CD14-positive monocyte (primary cell): ENCODE measurements around the gene IWS1. TPM values are rescaled to one million over a fixed set of nuclear protein-coding genes. Genes with fewer than 3 reads are reported as not detected.

ENCODE experiments used
- DNase-seq, 3 donors: peaks; one replicate each; pipeline ENCODE4 v3.0.0-alpha.2; 2011 to 2022
- H2AFZ ChIP-seq: 2 replicates; pipeline ENCODE4 v1.6.0; 2012; ENCODE audit warnings: mild to moderate bottlenecking, low read depth, low read length, inconsistent platforms; ENCODE audit not compliant: insufficient read depth, poor library complexity, severe bottlenecking
- H3K27ac ChIP-seq, 2 donors: 1 replicate in 1 of 2; 2 replicates in 1 of 2; pipeline ENCODE4 v1.5.1; 2012 to 2013; ENCODE audit warnings: low read length in 2 of 2, control low read depth in 1 of 2, inconsistent platforms in 1 of 2, low read depth in 1 of 2, mild to moderate bottlenecking in 1 of 2
- H3K27me3 ChIP-seq, 2 donors: one replicate each; pipeline versions ENCODE4 v1.6.0 to v1.6.1; 2011 to 2013; ENCODE audit warnings: low read length in 2 of 2; ENCODE audit not compliant: control insufficient read depth in 2 of 2, insufficient read depth in 2 of 2
- H3K36me3 ChIP-seq, 2 donors: replicated peaks in 1 of 2; 1 replicate in 1 of 2; 2 replicates in 1 of 2; pipeline versions ENCODE4 v1.5.1 to v1.6.1; 2012 to 2013; ENCODE audit warnings: low read length in 2 of 2, control low read depth in 1 of 2, inconsistent platforms in 1 of 2, mild to moderate bottlenecking in 1 of 2; ENCODE audit not compliant: insufficient read depth in 2 of 2, control insufficient read depth in 1 of 2
- H3K4me1 ChIP-seq, 2 donors: 1 replicate in 1 of 2; 2 replicates in 1 of 2; pipeline versions ENCODE4 v1.5.1 to v1.6.1; 2012 to 2013; ENCODE audit warnings: low read length in 2 of 2, control low read depth in 1 of 2, inconsistent platforms in 1 of 2, mild to moderate bottlenecking in 1 of 2, moderate library complexity in 1 of 2; ENCODE audit not compliant: insufficient read depth in 2 of 2, control insufficient read depth in 1 of 2
- H3K4me2 ChIP-seq: replicated peaks from 2 replicates; pipeline ENCODE3; 2012; ENCODE audit warnings: low read length, moderate library complexity, mild to moderate bottlenecking; ENCODE audit not compliant: poor library complexity, severe bottlenecking; ENCODE audit errors: extremely low read depth
- H3K4me3 ChIP-seq, 3 experiments: fragments of 200-600 bp in 1 of 3; sonication (generic) in 1 of 3; replicated peaks in 1 of 3; 1 replicate in 2 of 3; 2 replicates in 1 of 3; pipeline ENCODE4 v1.5.1; 2011 to 2013; ENCODE audit warnings: low read length in 3 of 3, mild to moderate bottlenecking in 3 of 3, control low read depth in 2 of 3, low read depth in 2 of 3, inconsistent platforms in 1 of 3, moderate library complexity in 1 of 3
- H3K79me2 ChIP-seq: 2 replicates; pipeline ENCODE4 v1.6.0; 2012; ENCODE audit warnings: mild to moderate bottlenecking, control low read depth, inconsistent platforms, low read length, moderate library complexity; ENCODE audit not compliant: insufficient read depth
- H3K9ac ChIP-seq: 2 replicates; pipeline ENCODE4 v1.6.0; 2017; ENCODE audit warnings: low read length, mild to moderate bottlenecking; ENCODE audit not compliant: insufficient read depth, poor library complexity, severe bottlenecking
- H3K9me3 ChIP-seq, 2 donors: replicated peaks in 1 of 2; 1 replicate in 1 of 2; 2 replicates in 1 of 2; pipeline versions ENCODE4 v1.5.1 to v1.6.1; 2012 to 2013; ENCODE audit warnings: low read length in 2 of 2, control low read depth in 1 of 2; ENCODE audit not compliant: control insufficient read depth in 1 of 2, insufficient read depth in 1 of 2
- H4K20me1 ChIP-seq: 2 replicates; pipeline ENCODE4 v1.6.0; 2012; ENCODE audit warnings: mild to moderate bottlenecking, low read length, control low read depth, moderate library complexity; ENCODE audit not compliant: insufficient read depth
- H3K27ac Mint-ChIP-seq, 7 donors: one replicate each; pipeline ENCODE4 v1.8.0; 2020; ENCODE audit warnings: mild to moderate bottlenecking in 7 of 7, mixed read lengths in 7 of 7, moderate library complexity in 6 of 7, inconsistent platforms in 2 of 7
- H3K27me3 Mint-ChIP-seq, 3 donors: one replicate each; pipeline ENCODE4 v1.8.0; 2021 to 2022; ENCODE audit warnings: low read depth in 3 of 3, mild to moderate bottlenecking in 3 of 3, mixed read lengths in 3 of 3, moderate library complexity in 3 of 3, inconsistent platforms in 1 of 3
- H3K36me3 Mint-ChIP-seq, 2 donors: one replicate each; pipeline ENCODE4 v1.8.0; 2020; ENCODE audit warnings: mixed read lengths in 2 of 2, inconsistent platforms in 1 of 2, mild to moderate bottlenecking in 1 of 2
- H3K4me1 Mint-ChIP-seq: one replicate; pipeline ENCODE4 v1.8.0; 2020; ENCODE audit warnings: mild to moderate bottlenecking, mixed read lengths
- H3K4me3 Mint-ChIP-seq, 2 donors: one replicate each; pipeline ENCODE4 v1.8.0; 2020; ENCODE audit warnings: mild to moderate bottlenecking in 2 of 2, mixed read lengths in 2 of 2, moderate library complexity in 1 of 2
- H3K9me3 Mint-ChIP-seq, 7 donors: one replicate each; pipeline ENCODE4 v1.8.0; 2020 to 2022; ENCODE audit warnings: mixed read lengths in 7 of 7, mild to moderate bottlenecking in 6 of 7, moderate library complexity in 6 of 7, inconsistent platforms in 2 of 7
- WGBS: methylation state at CpG from one replicate; pipeline ENCODE4 v1.1.5; 2013; ENCODE audit warnings: missing lambda C conversion rate; ENCODE audit not compliant: insufficient coverage; 5-methylcytosine and 5-hydroxymethylcytosine counted together
- intact Hi-C, 2 donors: fragments of 100-400 bp; cut with micrococcal nuclease; formaldehyde crosslinking; loops; one replicate each; pipeline versions ENCODE4 v1.15.0 to v1.15.1; 2023
- polyA plus RNA-seq, 3 donors: library from polyadenylated mRNA; depleted of rRNA in 1 of 3; unstranded in 2 of 3; stranded (reverse) in 1 of 3; fragments of 300-500 nt in 2 of 3; fragments of >200 nt in 1 of 3; fragmentation: Illumina TruSeq in 2 of 3; gene quantifications; 1 replicate in 2 of 3; 2 replicates in 1 of 3; pipeline ENCODE4 v1.2.3, GENCODE V29; 2012 to 2021
- TF ChIP-seq, protein P1 (sequence below): fragments of 200-600 bp; IDR thresholded peaks from one replicate; pipeline ENCODE4 v1.8.0; 2022; ENCODE audit warnings: antibody characterized with exemption, mild to moderate bottlenecking

Gene IWS1
- polyA plus RNA-seq, 3 donors = 7.9 to 21.3 (median 15.6) TPM

DNA sequence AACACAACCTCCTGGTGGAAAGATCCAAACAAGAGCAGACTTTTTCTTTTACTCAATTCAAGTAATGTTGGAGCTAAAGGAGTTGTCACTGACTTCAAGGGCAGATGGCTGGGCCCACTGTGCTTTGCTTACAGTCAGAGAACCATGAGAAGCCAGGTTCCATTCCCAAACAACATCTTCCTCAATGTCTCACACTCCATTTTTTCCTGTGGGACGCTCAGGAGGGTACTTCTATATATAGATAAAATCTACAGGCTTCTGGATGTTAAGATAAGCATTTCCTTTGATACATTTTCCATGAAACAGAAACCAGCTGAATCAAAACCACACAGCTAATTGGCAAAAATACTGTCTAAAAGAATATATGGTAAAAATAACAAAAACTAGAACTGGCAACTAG lies 14.4 kb downstream of the IWS1 start:
- H4K20me1 ChIP-seq = peaks cover 100% of the 10 kb centered on the region
- H3K4me3 Mint-ChIP-seq = no peak overlapping the region
- H3K27ac Mint-ChIP-seq = peak overlapping the region in 1 of 7 donors; percentile 4
- peaks cover 5 to 13% of the 10 kb centered on the region in 2 donors for H3K4me1 ChIP-seq
- H3K9ac ChIP-seq = no peak overlapping the region
- H3K36me3 Mint-ChIP-seq = peaks cover 38 to 56% of the 10 kb centered on the region in 2 donors
- no peak for DNase-seq
- no peak overlapping the region for H3K4me2 ChIP-seq
- peaks cover 40 to 75% of the 10 kb centered on the region in 2 donors for H3K36me3 ChIP-seq
- H3K4me1 Mint-ChIP-seq = peaks cover 17% of the 10 kb centered on the region
- H3K27me3 Mint-ChIP-seq = peaks cover 0 to 6% (median 0%) of the 10 kb centered on the region in 3 donors
- H3K79me2 ChIP-seq = peaks cover 100% of the 10 kb centered on the region
- TF ChIP-seq, protein P1, sequence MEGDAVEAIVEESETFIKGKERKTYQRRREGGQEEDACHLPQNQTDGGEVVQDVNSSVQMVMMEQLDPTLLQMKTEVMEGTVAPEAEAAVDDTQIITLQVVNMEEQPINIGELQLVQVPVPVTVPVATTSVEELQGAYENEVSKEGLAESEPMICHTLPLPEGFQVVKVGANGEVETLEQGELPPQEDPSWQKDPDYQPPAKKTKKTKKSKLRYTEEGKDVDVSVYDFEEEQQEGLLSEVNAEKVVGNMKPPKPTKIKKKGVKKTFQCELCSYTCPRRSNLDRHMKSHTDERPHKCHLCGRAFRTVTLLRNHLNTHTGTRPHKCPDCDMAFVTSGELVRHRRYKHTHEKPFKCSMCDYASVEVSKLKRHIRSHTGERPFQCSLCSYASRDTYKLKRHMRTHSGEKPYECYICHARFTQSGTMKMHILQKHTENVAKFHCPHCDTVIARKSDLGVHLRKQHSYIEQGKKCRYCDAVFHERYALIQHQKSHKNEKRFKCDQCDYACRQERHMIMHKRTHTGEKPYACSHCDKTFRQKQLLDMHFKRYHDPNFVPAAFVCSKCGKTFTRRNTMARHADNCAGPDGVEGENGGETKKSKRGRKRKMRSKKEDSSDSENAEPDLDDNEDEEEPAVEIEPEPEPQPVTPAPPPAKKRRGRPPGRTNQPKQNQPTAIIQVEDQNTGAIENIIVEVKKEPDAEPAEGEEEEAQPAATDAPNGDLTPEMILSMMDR = no peak
- H3K9me3 ChIP-seq = no peaks in the 10 kb centered on the region
- no peaks in the 10 kb centered on the region for H3K27me3 ChIP-seq
- no peak overlapping the region for H3K4me3 ChIP-seq
- H3K27ac ChIP-seq = peak overlapping the region in 1 of 2 donors; percentile 55
- intact Hi-C loops = no loop called here
- H2AFZ ChIP-seq = no peak overlapping the region
- H3K9me3 Mint-ChIP-seq = no peaks in the 10 kb centered on the region
- WGBS = no CpG with 5 or more reads among the region's 1 CpG

DNA sequence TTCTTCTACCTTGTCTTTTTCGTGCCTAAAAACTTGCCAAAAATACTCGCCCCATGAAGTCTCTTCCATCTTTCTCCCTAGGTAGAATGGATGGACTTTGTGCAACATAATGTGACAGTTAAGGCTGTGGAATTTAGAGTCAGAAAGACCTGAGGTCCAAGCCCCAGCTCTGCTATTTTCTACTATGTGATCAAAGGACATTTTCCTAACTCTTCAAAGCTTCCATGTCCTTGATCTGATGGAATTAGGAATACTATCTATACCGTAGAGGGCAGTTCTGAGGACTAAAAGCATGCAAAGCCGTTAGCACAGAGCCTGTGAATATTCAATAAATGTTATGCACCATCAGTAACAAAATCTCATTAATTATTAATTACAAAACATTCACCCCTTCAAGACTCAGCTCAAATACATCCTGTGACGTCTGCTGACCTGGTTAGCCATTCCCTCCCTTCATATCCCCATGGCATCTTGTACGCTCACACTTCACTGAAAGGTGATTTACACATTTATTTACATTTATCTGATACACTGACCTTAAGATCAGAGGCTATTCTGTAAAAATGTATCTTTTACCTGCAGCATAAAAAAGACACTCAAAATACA lies 15.1 kb downstream of the IWS1 start:
- H3K9me3 Mint-ChIP-seq = no peaks in the 10 kb centered on the region
- peaks cover 100% of the 10 kb centered on the region for H4K20me1 ChIP-seq

More for the DNA sequence above, 15.1 kb downstream of the IWS1 start:
- intact Hi-C loops = no loop called here
- Mint-ChIP-seq H3K4me3 (no peak overlapping the region), H3K27me3 (peaks cover 0 to 6% (median 0%) of the 10 kb centered on the region in 3 donors), H3K27ac (peak overlapping the region in 2 of 7 donors; percentile 29 to 32), H3K36me3 (peaks cover 32 to 51% of the 10 kb centered on the region in 2 donors), H3K4me1 (peaks cover 20% of the 10 kb centered on the region)
- no peak for DNase-seq
- H3K4me3 ChIP-seq = no peak overlapping the region
- no peaks in the 10 kb centered on the region for H3K9me3 ChIP-seq
- TF ChIP-seq, protein P1 = no peak
- no peak overlapping the region for H3K9ac ChIP-seq
- peaks cover 100% of the 10 kb centered on the region for H3K79me2 ChIP-seq
- peak overlapping the region in 1 of 2 donors; percentile 55 for H3K27ac ChIP-seq
- peaks cover 5 to 19% of the 10 kb centered on the region in 2 donors for H3K4me1 ChIP-seq
- no peaks in the 10 kb centered on the region for H3K27me3 ChIP-seq
- peaks cover 33 to 68% of the 10 kb centered on the region in 2 donors for H3K36me3 ChIP-seq
- no peak overlapping the region for H3K4me2 ChIP-seq
- no peak overlapping the region for H2AFZ ChIP-seq
- 100% methylated on average over 3 of the region's 6 CpGs for WGBS
